DND-41 (cell line): ENCODE results near the gene GOLGA7B.

Source experiments
- ATAC-seq: fragments of 200-7000 bp; cut with Tn5 transposase; 3 replicates; pipeline ENCODE4 v1.9.1; 2021; ENCODE audit warnings: low read depth; ENCODE audit not compliant: insufficient read depth
- DNase-seq: peaks from one replicate; pipeline ENCODE4 v3.0.0-alpha.2; 2020
- H2AFZ ChIP-seq: 2 replicates; pipeline ENCODE4 v1.6.0; 2012; ENCODE audit warnings: low read depth, low read length
- H3K27ac ChIP-seq: 2 replicates; pipeline ENCODE4 v1.5.1; 2012; ENCODE audit warnings: low read length, inconsistent platforms
- H3K27me3 ChIP-seq: fragments of 200-600 bp; sonication (generic); 2 replicates; pipeline ENCODE4 v1.6.0; 2012; ENCODE audit warnings: low read length, mild to moderate bottlenecking, inconsistent platforms; ENCODE audit not compliant: insufficient read depth, poor library complexity
- H3K36me3 ChIP-seq: 2 replicates; pipeline ENCODE4 v1.5.1; 2012; ENCODE audit warnings: low read length, inconsistent platforms; ENCODE audit not compliant: insufficient read depth
- H3K4me1 ChIP-seq: 2 replicates; pipeline ENCODE4 v1.5.1; 2012; ENCODE audit warnings: mild to moderate bottlenecking, low read length; ENCODE audit not compliant: insufficient read depth
- H3K4me2 ChIP-seq: 2 replicates; pipeline ENCODE4 v1.6.0; 2012; ENCODE audit warnings: mild to moderate bottlenecking, moderate library complexity, low read length, inconsistent platforms; ENCODE audit not compliant: insufficient read depth
- H3K4me3 ChIP-seq, 2 experiments: fragments of 200-600 bp in 1 of 2; shearing (Covaris generic) in 1 of 2; 2 replicates each; pipeline ENCODE4 v1.5.1; 2012 to 2016; ENCODE audit warnings: inconsistent platforms in 2 of 2, low read length in 2 of 2, mild to moderate bottlenecking in 2 of 2, low read depth in 1 of 2, moderate library complexity in 1 of 2
- H3K79me2 ChIP-seq: 2 replicates; pipeline ENCODE4 v1.6.0; 2012; ENCODE audit warnings: low read length, inconsistent platforms; ENCODE audit not compliant: insufficient read depth
- H3K9ac ChIP-seq: 2 replicates; pipeline ENCODE4 v1.6.0; 2012; ENCODE audit warnings: low read depth, mild to moderate bottlenecking, inconsistent platforms, low read length, moderate library complexity
- H3K9me3 ChIP-seq: 2 replicates; pipeline ENCODE4 v1.5.1; 2012; ENCODE audit warnings: low read length, moderate library complexity, mild to moderate bottlenecking, inconsistent platforms; ENCODE audit not compliant: insufficient read depth, severe bottlenecking
- H4K20me1 ChIP-seq: 2 replicates; pipeline ENCODE4 v1.6.0; 2012; ENCODE audit warnings: low read length; ENCODE audit not compliant: insufficient read depth
- EZH2 ChIP-seq: IDR thresholded peaks from 3 replicates; pipeline ENCODE4 v1.6.1; 2012; ENCODE audit warnings: borderline replicate concordance, low read depth, mild to moderate bottlenecking, moderate library complexity, low read length, inconsistent platforms; ENCODE audit not compliant: severe bottlenecking
- TF ChIP-seq, protein P1 (sequence below): IDR thresholded peaks from 2 replicates; pipeline ENCODE4 v1.5.1; 2012; ENCODE audit warnings: borderline replicate concordance, low read length, moderate library complexity, mild to moderate bottlenecking; ENCODE audit not compliant: poor library complexity, severe bottlenecking; ENCODE audit errors: extremely low read depth

The GOLGA7B gene

DNA sequence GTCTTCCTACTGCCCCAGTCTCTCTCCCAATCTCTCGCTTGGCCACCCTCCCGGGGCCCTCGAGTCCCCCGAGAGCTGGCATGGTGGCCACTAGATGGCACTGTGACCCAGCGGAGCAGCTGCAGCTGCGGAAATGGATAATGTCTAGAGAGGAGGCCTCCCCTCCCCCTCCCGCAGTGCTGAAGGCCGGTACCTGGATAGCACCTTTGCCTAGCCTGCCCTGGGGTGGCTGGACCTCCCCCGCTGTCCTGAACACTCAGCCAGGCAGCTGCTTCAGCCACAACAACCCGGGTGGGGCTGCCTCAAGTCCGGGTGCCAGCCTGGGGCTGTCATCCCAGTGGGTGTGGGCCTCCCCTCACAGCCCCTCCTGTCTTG lies 65.2 kb downstream of the GOLGA7B start:
- TF ChIP-seq, protein P1, sequence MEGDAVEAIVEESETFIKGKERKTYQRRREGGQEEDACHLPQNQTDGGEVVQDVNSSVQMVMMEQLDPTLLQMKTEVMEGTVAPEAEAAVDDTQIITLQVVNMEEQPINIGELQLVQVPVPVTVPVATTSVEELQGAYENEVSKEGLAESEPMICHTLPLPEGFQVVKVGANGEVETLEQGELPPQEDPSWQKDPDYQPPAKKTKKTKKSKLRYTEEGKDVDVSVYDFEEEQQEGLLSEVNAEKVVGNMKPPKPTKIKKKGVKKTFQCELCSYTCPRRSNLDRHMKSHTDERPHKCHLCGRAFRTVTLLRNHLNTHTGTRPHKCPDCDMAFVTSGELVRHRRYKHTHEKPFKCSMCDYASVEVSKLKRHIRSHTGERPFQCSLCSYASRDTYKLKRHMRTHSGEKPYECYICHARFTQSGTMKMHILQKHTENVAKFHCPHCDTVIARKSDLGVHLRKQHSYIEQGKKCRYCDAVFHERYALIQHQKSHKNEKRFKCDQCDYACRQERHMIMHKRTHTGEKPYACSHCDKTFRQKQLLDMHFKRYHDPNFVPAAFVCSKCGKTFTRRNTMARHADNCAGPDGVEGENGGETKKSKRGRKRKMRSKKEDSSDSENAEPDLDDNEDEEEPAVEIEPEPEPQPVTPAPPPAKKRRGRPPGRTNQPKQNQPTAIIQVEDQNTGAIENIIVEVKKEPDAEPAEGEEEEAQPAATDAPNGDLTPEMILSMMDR: peak; percentile 96
- TF ChIP-seq EZH2: no peak
- Histone ChIP-seq H4K20me1 (no peaks in the 10 kb centered on the region), H3K4me1 (no peaks in the 10 kb centered on the region), H3K27ac (no peak overlapping the region), H3K9me3 (no peaks in the 10 kb centered on the region), H3K27me3 (peaks cover 20% of the 10 kb centered on the region), H3K36me3 (no peaks in the 10 kb centered on the region), H3K4me3 (no peak overlapping the region), H2AFZ (no peak overlapping the region), H3K9ac (no peak overlapping the region), H3K4me2 (no peak overlapping the region), H3K79me2 (no peaks in the 10 kb centered on the region)
- peak; percentile 75 for DNase-seq
- peak; percentile 95 for ATAC-seq

DNA sequence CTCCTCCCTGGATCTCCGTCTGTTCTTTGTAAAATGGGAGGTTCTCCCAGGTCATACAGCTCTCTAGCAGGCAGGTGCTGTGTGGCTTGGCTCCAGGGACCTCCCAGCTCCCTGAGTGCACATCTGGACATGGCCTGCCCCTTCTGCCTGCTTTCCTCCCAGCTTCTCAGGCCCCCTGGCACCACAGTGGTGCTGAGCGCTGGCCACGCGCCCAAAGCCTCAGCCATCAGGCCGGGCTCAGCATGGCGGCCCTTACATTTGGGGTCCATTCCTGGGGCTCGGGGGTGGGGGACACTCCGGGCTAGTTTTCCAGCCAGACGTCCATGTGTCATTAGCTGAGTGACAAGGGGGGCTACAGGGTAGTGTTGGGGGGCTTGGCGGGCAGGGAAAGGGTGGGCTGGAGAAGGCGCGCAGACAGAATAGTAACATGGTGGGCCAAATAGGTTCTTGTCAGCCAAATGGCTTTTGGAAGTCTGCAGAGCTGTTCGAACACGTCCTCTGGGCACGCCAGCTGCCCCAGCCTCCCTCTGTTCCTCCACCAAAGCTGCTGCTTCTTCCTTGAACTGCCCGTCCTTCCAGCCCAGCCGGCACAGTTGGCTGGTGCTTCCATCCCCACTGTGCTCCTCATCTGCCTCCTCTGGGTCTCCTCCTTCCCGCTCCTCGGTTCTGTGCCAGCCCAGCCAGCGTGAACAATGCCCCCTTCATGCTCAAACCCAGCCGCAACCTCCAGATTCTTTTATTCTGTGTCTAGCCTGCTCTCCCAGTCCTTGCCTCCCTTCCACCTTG lies 65.9 kb downstream of the GOLGA7B start:
- Histone ChIP-seq H3K4me3 (no peak overlapping the region), H3K4me2 (no peak overlapping the region), H4K20me1 (no peaks in the 10 kb centered on the region), H3K9ac (no peak overlapping the region), H3K27me3 (peaks cover 17% of the 10 kb centered on the region), H3K79me2 (no peaks in the 10 kb centered on the region), H3K9me3 (no peaks in the 10 kb centered on the region), H3K36me3 (no peaks in the 10 kb centered on the region), H3K27ac (no peak overlapping the region), H2AFZ (no peak overlapping the region), H3K4me1 (no peaks in the 10 kb centered on the region)
- no peak for DNase-seq
- TF ChIP-seq, protein P1: no peak
- no peak for TF ChIP-seq EZH2
- ATAC-seq: no peak

DNA sequence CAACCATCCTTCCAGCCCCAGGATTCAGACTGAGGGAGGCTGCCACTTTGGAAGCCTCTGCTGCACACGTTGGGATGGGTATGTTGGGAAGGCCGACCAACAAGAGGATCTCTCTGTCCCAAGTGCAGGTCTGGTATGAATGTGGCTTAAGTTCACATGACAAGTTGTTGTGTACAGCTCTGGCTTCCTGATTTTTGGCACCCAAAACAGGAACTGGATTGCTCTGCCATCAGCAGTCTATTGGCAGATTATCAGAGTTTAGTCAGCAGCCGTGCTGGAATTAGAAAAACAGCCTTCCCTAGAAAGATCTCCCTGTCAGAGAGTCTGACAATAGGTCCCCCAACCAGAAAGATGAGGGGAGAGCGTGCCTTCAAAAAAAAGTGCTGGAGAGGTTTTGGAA lies 66.9 kb downstream of the GOLGA7B start:
- Histone ChIP-seq H2AFZ (no peak overlapping the region), H3K27ac (no peak overlapping the region), H3K9ac (no peak overlapping the region), H3K4me1 (no peaks in the 10 kb centered on the region), H3K4me3 (no peak overlapping the region), H3K27me3 (peaks cover 6% of the 10 kb centered on the region), H3K4me2 (no peak overlapping the region), H3K9me3 (no peaks in the 10 kb centered on the region), H4K20me1 (0 out of 2 replicates have a peak, but pooled peaks cover 4% of the 10 kb centered on the region), H3K79me2 (no peaks in the 10 kb centered on the region), H3K36me3 (no peaks in the 10 kb centered on the region)
- no peak for DNase-seq
- TF ChIP-seq, protein P1: no peak
- TF ChIP-seq EZH2: no peak
- ATAC-seq: no peak
